ENCODE results near the gene ITM2A.

ITM2A gene

GRCh38 chrX:79408623-79409322, 41.6 kb upstream of the ITM2A start:
- TF ChIP-seq CTCF (conservative IDR thresholded peaks at IDR 0.05; ENCODE audit: low read depth, low read length): no peak
- no peak overlapping the region for H3K4me3 ChIP-seq (ENCODE audit: low read depth, low read length)
- no peak for DNase-seq (ENCODE audit: low read depth)

DNA sequence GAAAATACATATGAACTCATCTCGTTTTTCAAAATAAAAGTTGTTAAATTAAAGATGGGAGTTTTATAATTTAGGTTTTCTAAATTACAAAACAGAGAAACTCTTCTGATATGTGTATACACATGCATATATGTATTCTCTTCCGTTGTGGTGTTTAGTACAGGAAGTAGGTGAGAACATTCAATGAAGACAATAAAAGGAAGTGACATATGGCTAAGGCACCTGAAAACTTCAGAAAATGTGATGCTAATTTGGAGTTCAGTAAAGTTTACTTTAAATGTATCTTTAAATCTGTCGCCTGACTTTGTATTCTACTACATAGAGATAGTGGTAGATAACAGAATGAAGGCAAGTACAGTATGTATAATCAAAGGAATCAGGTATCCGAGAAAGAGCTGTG, 33.5 kb upstream of the ITM2A start:
- TF ChIP-seq CTCF (conservative IDR thresholded peaks at IDR 0.05; ENCODE audit: low read depth, low read length): no peak
- DNase-seq (ENCODE audit: low read depth): no peak

DNA sequence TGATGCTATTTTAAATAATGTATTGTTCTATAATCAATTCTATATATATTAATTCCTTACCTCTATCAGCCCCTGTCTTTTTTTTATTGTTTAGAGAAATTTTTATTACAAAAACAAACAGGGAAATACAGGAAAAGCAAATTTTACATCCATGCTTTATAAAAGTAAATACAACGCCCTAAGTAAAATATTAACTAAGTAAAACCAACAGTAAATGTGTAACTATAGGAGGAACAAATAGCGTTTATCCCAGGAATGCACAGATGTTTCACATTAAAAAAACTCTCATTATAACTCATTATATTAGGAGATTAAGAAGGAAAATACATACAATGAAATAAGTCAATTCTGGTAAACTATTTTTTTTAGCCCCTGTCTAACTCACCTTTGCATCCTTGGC, 8.2 kb upstream of the ITM2A start:
- no peak for DNase-seq (ENCODE audit: low read depth)
- no peak for TF ChIP-seq CTCF (conservative IDR thresholded peaks at IDR 0.05; ENCODE audit: low read depth, low read length)
- H3K4me3 ChIP-seq (ENCODE audit: low read depth, low read length): no peak overlapping the region

More for the DNA sequence above, 33.5 kb upstream of the ITM2A start:
- no peak overlapping the region for H3K4me3 ChIP-seq (ENCODE audit: low read depth, low read length)

GRCh38 chrX:79371640-79372039, 4.5 kb upstream of the ITM2A start:
- no peak for TF ChIP-seq CTCF (conservative IDR thresholded peaks at IDR 0.05; ENCODE audit: low read depth, low read length)
- H3K4me3 ChIP-seq (ENCODE audit: low read depth, low read length): no peak overlapping the region
- DNase-seq (ENCODE audit: low read depth): no peak

DNA sequence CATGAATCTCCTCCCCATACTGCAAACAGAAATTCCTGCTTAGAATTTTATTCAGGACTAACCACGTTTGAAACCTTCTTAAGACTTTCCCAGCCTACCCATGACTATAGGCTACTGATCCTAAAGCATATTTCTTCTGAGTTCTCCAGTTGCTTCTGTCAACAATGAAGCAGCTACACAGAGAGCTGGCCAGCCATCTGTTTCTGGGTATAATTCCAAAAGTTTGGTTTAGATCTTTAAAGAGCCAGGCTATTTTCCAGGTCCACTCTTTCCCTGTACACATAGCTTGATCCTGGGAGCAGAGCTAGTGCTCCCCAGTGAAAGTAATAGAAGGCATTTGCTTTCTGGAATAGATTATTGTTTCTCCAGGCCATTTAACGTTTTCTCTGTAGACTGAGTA, 4.0 kb upstream of the ITM2A start:
- no peak overlapping the region for H3K4me3 ChIP-seq (ENCODE audit: low read depth, low read length)
- no peak for DNase-seq (ENCODE audit: low read depth)
- no peak for TF ChIP-seq CTCF (conservative IDR thresholded peaks at IDR 0.05; ENCODE audit: low read depth, low read length)

DNA sequence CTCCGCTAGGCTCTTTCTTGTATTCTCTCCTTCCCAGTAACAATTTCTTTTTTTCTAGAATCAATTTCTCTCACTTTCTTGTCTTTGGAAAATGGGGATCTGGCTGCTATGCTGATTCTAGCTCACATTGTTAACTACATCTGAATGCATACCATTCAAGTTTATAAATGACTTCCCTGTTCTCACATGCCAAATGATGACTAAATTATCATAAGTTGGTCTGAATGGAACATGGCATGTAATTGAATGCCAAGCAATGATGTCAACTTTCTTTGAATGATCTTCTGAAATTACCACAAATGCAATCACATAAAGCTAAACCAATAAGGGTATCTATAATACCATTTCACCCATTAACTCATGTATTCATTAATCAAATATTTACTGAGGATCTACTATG, 2.7 kb upstream of the ITM2A start:
- H3K4me3 ChIP-seq (ENCODE audit: low read depth, low read length): no peak overlapping the region
- no peak for DNase-seq (ENCODE audit: low read depth)
- no peak for TF ChIP-seq CTCF (conservative IDR thresholded peaks at IDR 0.05; ENCODE audit: low read depth, low read length)

GRCh38 chrX:79368441-79368840, 1.3 kb upstream of the ITM2A start:
- no peak for DNase-seq (ENCODE audit: low read depth)
- TF ChIP-seq CTCF (conservative IDR thresholded peaks at IDR 0.05; ENCODE audit: low read depth, low read length): no peak
- no peak overlapping the region for H3K4me3 ChIP-seq (ENCODE audit: low read depth, low read length)
